Omental fat pad (tissue), 4 donors: ENCODE data around the gene HERPUD2. TPM values are rescaled to one million over a fixed set of nuclear protein-coding genes. Genes with fewer than 3 reads are reported as not detected.

ENCODE experiments used
- ATAC-seq: fragments of 150-250 bp; one replicate; pipeline ENCODE4 v1.9.1; 2016; ENCODE audit warnings: mild to moderate bottlenecking, moderate library complexity; ENCODE audit not compliant: low FRiP score
- DNase-seq: peaks from one replicate; pipeline ENCODE4 v3.0.0-alpha.2; 2019; ENCODE audit warnings: low spot score
- CTCF ChIP-seq, 3 donors: fragments of 450-650 bp; IDR thresholded peaks; one replicate each; pipeline ENCODE4 v1.5.1; 2016 to 2017; ENCODE audit warnings: antibody characterized with exemption in 3 of 3, mild to moderate bottlenecking in 3 of 3, moderate library complexity in 2 of 3
- total RNA-seq, 4 donors: library from RNA; depleted of rRNA; stranded (reverse); fragments of >200 nt; gene quantifications; one replicate each; pipeline ENCODE4 v1.1.0, GENCODE V29; 2016

HERPUD2 gene
- total RNA-seq, 4 donors from 2014 or later = 27.0 to 42.6 (median 35.8) TPM

DNA sequence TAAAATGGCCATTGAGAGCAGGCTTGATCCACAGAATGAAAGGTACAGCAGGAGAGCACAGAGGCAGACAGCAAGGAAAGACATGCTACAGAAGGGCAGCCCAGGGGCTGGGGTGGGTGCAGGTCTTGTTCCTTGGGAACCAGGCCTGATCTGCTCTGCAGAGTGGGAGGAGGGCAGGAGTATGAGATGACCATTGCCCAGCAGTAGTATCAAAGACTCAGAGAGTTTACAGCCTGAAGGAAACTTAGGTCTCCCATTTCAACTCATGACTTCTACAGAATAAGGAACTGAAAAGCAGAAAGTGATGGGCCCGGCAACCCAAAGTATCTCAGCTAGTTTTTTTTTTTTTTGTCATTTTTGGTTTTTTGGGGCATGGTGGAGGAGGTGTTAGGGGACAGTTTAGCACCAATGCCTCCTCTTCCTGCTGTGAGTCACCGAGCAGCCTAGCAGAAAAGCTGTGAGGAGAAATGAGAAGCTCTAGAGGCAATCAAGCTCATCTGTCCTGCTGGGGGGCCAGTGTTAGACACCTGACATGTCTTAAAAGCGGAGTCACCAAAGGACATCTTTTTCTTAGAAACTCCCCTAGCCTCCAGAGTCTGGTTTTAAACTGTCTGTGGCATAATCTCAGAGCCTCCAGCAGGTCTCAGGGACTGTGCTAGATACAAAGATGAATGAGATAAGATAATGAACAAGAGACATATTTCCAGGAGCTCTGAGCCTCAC, 34.3 kb upstream of the HERPUD2 start:
- DNase-seq (no peak), ATAC-seq (no peak)
- no peak for TF ChIP-seq CTCF (IDR thresholded peaks at IDR 0.05)

DNA sequence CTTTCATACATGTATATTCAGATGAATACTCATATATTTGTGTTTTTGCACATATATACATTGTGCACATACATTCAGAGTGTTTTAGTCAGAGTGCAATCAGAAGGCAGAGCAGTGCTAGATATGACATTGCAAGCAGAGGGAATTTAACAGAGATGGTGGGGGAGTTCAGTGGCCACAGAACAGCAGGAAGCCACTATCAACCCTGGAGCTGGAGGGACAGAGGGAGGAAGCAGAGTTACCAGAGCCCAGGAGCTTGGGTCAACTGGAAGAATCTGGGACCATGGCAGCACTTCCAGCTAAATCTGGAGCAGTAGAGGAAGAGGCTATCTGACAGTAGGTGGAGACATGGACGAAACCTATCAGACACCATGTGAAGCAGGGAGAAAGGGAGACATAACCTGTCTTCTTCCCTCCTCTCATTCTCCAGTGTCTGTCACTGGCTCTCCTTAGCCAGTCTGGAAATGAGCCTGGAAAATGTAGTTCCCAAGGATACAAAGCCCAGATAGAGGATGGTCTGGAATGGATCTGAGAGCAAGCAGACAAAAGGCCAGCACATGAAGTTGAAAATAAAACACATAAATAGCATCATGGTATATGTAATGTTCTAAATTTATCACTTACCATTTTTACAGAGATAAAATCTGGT, 33.6 kb upstream of the HERPUD2 start:
- no peak for TF ChIP-seq CTCF (IDR thresholded peaks at IDR 0.05)
- DNase-seq (no peak), ATAC-seq (no peak)

GRCh38 chr7:35727571-35727970, 32.6 kb upstream of the HERPUD2 start:
- ATAC-seq = no peak
- TF ChIP-seq CTCF (IDR thresholded peaks at IDR 0.05) = no peak
- no peak for DNase-seq

DNA sequence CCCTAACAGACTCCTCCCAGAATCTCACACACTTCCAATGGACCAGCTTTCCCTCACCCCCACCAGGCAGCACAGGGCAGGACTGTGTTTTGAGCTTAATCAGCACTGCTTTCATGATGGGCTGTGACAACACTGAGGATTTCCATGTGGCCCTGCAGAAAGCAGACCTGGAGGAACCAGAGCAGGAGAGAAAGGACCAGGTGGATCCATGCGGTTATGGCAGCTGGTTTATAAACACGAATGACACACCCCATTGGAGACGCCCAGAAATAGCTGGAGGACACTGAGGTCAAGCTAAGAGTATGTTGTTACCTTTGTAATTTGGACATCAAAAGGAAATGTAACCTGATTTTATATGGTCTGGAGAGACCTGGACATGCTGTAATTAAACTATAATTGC, 31.7 kb upstream of the HERPUD2 start:
- TF ChIP-seq CTCF (IDR thresholded peaks at IDR 0.05) = no peak
- ATAC-seq (no peak), DNase-seq (no peak)

- ATAC-seq (no peak), DNase-seq (no peak)
- TF ChIP-seq CTCF (IDR thresholded peaks at IDR 0.05) = no peak
These were observed 30.3 kb upstream of the HERPUD2 start for GRCh38 chr7:35725280-35725680.

DNA sequence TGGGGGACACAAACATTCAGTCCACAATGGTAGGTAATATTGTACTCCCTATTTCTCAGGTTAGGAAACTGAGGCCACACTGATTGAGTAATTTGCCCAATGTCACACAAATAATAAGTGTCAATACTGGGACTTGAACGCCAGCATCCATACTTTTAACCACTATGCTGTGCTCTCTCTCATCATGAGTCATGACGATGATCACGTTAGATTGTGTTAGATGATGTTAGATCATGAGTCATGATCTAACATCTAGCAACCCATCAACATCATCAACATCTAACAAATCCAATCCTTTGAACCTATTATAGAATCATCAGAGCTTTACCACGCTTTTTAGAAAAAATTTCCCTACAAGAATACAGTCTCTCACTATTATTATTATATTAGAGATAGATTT, 28.1 kb upstream of the HERPUD2 start:
- no peak for TF ChIP-seq CTCF (IDR thresholded peaks at IDR 0.05)
- no peak for DNase-seq
- ATAC-seq = no peak
